Stomach smooth muscle (tissue), 2 donors: ENCODE results near the gene SLC33A1.
"Not testable (repeated sequence)": the region's sequence is repeated elsewhere in the genome, so short reads cannot be mapped to it uniquely, and the experiment has no call there.

Source experiments
- H3K27ac ChIP-seq: one replicate; pipeline ENCODE4 v1.7.0; 2013; ENCODE audit warnings: mild to moderate bottlenecking, low read length, inconsistent platforms
- H3K27me3 ChIP-seq, 2 donors: one replicate each; pipeline ENCODE4 v1.7.0; 2013; ENCODE audit warnings: low read length in 2 of 2; ENCODE audit not compliant: insufficient read depth in 2 of 2, control insufficient read depth in 1 of 2
- H3K36me3 ChIP-seq, 2 donors: one replicate each; pipeline ENCODE4 v1.7.0; 2013; ENCODE audit warnings: low read length in 2 of 2; ENCODE audit not compliant: control insufficient read depth in 2 of 2, insufficient read depth in 2 of 2
- H3K4me1 ChIP-seq: one replicate; pipeline ENCODE4 v1.7.0; 2013; ENCODE audit warnings: low read length; ENCODE audit not compliant: control insufficient read depth, insufficient read depth
- H3K4me3 ChIP-seq, 2 donors: one replicate each; pipeline ENCODE4 v1.7.0; 2013; ENCODE audit warnings: low read length in 2 of 2
- H3K9ac ChIP-seq, 2 donors: one replicate each; pipeline ENCODE4 v1.7.0; 2013; ENCODE audit warnings: low read length in 2 of 2, mild to moderate bottlenecking in 1 of 2
- H3K9me3 ChIP-seq, 2 donors: one replicate each; pipeline ENCODE4 v1.7.0; 2013; ENCODE audit warnings: low read length in 2 of 2; ENCODE audit not compliant: control insufficient read depth in 2 of 2
- donor health status: healthy.
- donor health status: Pancreatic carcinoma.

Gene SLC33A1

GRCh38 chr3:155854141-155854940 is at the start of gene SLC33A1:
TSS of gene SLC33A1 (minus strand) at chr3:155854427. CDS start at chr3:155853997, 430 bp downstream.
- Histone ChIP-seq H3K4me1 (peaks cover 36% of the 10 kb centered on the region), H3K9ac (peak within 1 kb of the TSS; percentile 86 to 96), H3K4me3 (peak within 1 kb of the TSS; percentile 95 to 97), H3K36me3 (no peaks in the 10 kb centered on the region), H3K9me3 (no peaks in the 10 kb centered on the region), H3K27ac (peak within 1 kb of the TSS; percentile 96), H3K27me3 (no peaks in the 10 kb centered on the region)

DNA sequence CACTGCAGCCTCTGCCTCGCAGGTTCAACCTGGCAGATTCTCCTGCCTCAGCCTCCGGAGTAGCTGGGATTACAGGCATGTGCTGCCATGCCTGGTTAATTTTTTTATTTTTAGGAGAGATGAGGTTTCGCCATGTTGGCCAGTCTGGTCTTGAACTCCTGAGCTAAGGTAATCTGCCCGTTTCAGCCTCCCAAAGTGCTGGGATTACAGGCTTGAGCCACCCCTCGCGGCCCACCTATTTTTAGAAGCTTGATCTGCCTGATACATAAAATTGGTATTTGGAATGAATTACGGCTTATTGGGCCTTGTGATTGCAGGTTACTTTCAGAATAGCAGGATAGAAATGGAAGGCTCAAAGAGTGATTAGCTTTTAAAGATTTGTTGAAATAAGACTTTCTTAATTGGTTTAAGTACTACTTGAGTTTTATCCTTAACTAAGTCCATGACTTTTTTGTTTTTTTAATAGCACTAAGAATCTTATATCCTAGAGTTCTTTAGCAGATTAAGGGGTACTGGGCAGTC is 41.2 kb upstream of the SLC33A1 start:
- Histone ChIP-seq H3K27ac (no peak overlapping the region), H3K9ac (no peak overlapping the region), H3K4me3 (no peak overlapping the region), H3K4me1 (no peaks in the 10 kb centered on the region), H3K36me3 (peaks cover 7 to 13% of the 10 kb centered on the region in 2 donors), H3K27me3 (no peaks in the 10 kb centered on the region), H3K9me3 (no peaks in the 10 kb centered on the region)

- H3K4me3 ChIP-seq, result no peak overlapping the region
These were observed 37.1 kb upstream of the SLC33A1 start for GRCh38 chr3:155891321-155891720.

GRCh38 chr3:155890671-155891190 is 36.5 kb upstream of the SLC33A1 start:
- H3K4me3 ChIP-seq, result no peak overlapping the region
- H3K9ac ChIP-seq, result no peak overlapping the region

More at GRCh38 chr3:155891321-155891720, 37.1 kb upstream of the SLC33A1 start:
- Histone ChIP-seq H3K27me3 (no peaks in the 10 kb centered on the region), H3K27ac (no peak overlapping the region), H3K9ac (no peak overlapping the region), H3K36me3 (no peaks in the 10 kb centered on the region), H3K4me1 (no peaks in the 10 kb centered on the region), H3K9me3 (no peaks in the 10 kb centered on the region)

DNA sequence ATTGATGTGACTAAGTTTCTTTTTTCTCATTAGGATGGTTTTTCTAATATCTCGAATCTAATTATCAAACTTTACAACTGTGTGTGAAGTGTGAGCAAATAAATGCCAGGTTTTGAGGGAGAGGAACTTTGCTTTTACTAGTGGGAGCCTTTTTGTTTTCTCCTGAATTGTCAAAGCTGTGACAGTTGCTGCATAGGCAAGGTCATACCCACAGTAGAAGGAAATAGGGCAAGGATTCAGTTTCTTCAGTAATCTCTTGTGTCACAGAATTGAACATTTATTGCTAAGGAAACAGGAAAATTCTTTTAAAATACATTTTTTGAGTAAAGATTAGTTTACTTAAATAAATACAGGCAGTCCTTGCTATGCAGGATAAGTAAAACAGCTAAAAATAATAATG is 35.7 kb upstream of the SLC33A1 start:
- no peaks in the 10 kb centered on the region for H3K4me1 ChIP-seq
- H3K9me3 ChIP-seq, result no peaks in the 10 kb centered on the region
- H3K27me3 ChIP-seq, result no peaks in the 10 kb centered on the region
- H3K36me3 ChIP-seq, result no peaks in the 10 kb centered on the region
- H3K27ac ChIP-seq, result no peak overlapping the region
- H3K4me3 ChIP-seq, result no peak overlapping the region
- no peak overlapping the region for H3K9ac ChIP-seq

More at GRCh38 chr3:155890671-155891190, 36.5 kb upstream of the SLC33A1 start:
- Histone ChIP-seq H3K27me3 (no peaks in the 10 kb centered on the region), H3K27ac (no peak overlapping the region), H3K9me3 (no peaks in the 10 kb centered on the region), H3K4me1 (no peaks in the 10 kb centered on the region), H3K36me3 (no peaks in the 10 kb centered on the region)

GRCh38 chr3:155889212-155889611 is 35.0 kb upstream of the SLC33A1 start:
- Histone ChIP-seq H3K27me3 (no peaks in the 10 kb centered on the region), H3K36me3 (no peaks in the 10 kb centered on the region), H3K9me3 (no peaks in the 10 kb centered on the region), H3K9ac (no peak overlapping the region), H3K4me1 (no peaks in the 10 kb centered on the region), H3K4me3 (no peak overlapping the region), H3K27ac (no peak overlapping the region)

- no peaks in the 10 kb centered on the region for H3K27me3 ChIP-seq
- no peaks in the 10 kb centered on the region for H3K9me3 ChIP-seq
- no peaks in the 10 kb centered on the region for H3K4me1 ChIP-seq
- no peak overlapping the region for H3K4me3 ChIP-seq
- H3K27ac ChIP-seq, result no peak overlapping the region
- H3K36me3 ChIP-seq, result no peaks in the 10 kb centered on the region
- no peak overlapping the region for H3K9ac ChIP-seq
These were observed 32.7 kb upstream of the SLC33A1 start for GRCh38 chr3:155886915-155887314.

GRCh38 chr3:155886348-155886747 is 32.1 kb upstream of the SLC33A1 start:
- H3K36me3 ChIP-seq, H3K27me3 ChIP-seq, H3K9ac ChIP-seq, H3K4me3 ChIP-seq, H3K9me3 ChIP-seq, H3K27ac ChIP-seq, H3K4me1 ChIP-seq: not testable (repeated sequence)

GRCh38 chr3:155885292-155885691 is 31.1 kb upstream of the SLC33A1 start:
- H3K9ac ChIP-seq, result no peak overlapping the region

GRCh38 chr3:155884292-155884691 is 30.1 kb upstream of the SLC33A1 start:
- Histone ChIP-seq H3K9me3 (no peaks in the 10 kb centered on the region), H3K36me3 (no peaks in the 10 kb centered on the region), H3K27ac (no peak overlapping the region), H3K4me1 (no peaks in the 10 kb centered on the region), H3K9ac (no peak overlapping the region), H3K4me3 (no peak overlapping the region), H3K27me3 (no peaks in the 10 kb centered on the region)

More at GRCh38 chr3:155885292-155885691, 31.1 kb upstream of the SLC33A1 start:
- no peaks in the 10 kb centered on the region for H3K9me3 ChIP-seq
- H3K27me3 ChIP-seq, result no peaks in the 10 kb centered on the region
- H3K36me3 ChIP-seq, result no peaks in the 10 kb centered on the region
- no peak overlapping the region for H3K27ac ChIP-seq
- H3K4me3 ChIP-seq, result no peak overlapping the region
- no peaks in the 10 kb centered on the region for H3K4me1 ChIP-seq

GRCh38 chr3:155880286-155880685 is 26.1 kb upstream of the SLC33A1 start:
- H3K9ac ChIP-seq, result no peak overlapping the region
- no peaks in the 10 kb centered on the region for H3K36me3 ChIP-seq
- H3K27ac ChIP-seq, result no peak overlapping the region
- H3K27me3 ChIP-seq, result no peaks in the 10 kb centered on the region
- H3K9me3 ChIP-seq, result no peaks in the 10 kb centered on the region
- H3K4me1 ChIP-seq, result no peaks in the 10 kb centered on the region
- no peak overlapping the region for H3K4me3 ChIP-seq
